ENCODE results near the gene STMN3. TPM values are rescaled to one million over a fixed set of nuclear protein-coding genes. Genes with fewer than 3 reads are reported as not detected.
A peak's percentile ranks its signal among the peaks of the same experiment; 100 is the strongest.
"Not testable (repeated sequence)": the region's sequence is repeated elsewhere in the genome, so short reads cannot be mapped to it uniquely, and the experiment has no call there.

STMN3 gene
- total and polyA plus RNA-seq, 5 donors from 2014 or later: 11.7 to 64.6 (median 13.2) TPM

DNA sequence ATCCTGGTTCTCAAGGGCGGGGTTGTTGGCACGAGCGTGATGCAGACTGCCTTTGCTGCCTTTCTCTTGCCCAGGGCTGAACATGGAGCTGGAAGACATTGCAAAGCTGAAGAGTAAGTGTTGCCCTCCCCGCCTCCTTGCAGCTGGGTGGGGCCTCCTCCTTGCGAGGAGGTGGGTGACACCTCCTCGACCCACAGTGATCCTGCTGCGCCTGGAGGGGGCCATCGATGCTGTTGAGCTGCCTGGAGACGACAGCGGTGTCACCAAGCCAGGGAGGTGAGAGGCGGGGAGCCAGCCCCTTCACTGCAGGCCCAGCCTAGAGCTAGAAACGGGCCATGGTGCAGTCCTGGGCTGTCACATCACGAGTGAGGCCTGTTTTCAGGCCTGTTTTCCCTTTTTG, 24.8 kb upstream of the STMN3 start:
- H3K27me3 Mint-ChIP-seq: no peaks in the 10 kb centered on the region
- H3K36me3 ChIP-seq (ENCODE audit: control insufficient read depth, insufficient read depth, low read length): peaks cover 3% of the 10 kb centered on the region

DNA sequence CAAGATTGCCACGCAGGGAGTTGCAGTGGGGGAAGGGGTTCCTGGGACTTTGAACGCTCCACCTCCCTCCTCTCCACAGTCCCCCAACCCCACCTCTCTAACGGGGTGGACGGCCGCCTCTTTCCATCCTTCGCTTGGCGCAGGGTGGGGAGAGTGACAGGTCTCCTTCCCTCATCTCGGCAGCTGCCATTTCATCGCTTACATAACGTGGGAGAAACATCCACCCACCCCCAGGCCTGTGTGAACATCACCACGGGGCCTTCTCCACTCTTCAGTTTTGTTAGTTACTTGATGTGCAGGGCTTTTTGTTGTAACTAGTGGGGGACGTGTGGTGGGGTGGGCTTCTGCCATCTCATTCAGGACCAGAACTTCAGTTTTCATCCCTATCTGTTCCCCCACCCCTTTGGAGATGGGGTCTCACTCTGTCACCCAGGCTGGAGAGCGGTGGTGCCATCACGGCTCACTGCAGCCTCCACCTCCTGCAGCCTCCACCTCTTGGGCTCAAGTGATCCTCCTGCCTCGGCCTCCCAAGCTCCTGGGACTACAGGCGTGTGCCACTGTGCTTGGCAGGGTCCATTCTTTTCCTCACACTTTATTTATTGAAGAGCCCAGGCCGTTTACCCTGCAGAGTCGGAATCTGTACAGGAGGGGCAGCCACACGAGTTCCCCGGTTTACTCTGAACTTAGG, 22.6 kb upstream of the STMN3 start:
- ATAC-seq (ENCODE audit: low read depth in 2 of 2): no peak
- no peaks in the 10 kb centered on the region for H3K27me3 ChIP-seq (ENCODE audit: control insufficient read depth, insufficient read depth, low read length)
- Mint-ChIP-seq H3K4me3 (no peak overlapping the region), H3K9me3 (peaks cover 0 to 1% (median 0%) of the 10 kb centered on the region in 7 donors), H3K27me3 (no peaks in the 10 kb centered on the region), H3K36me3 (peaks cover 11% of the 10 kb centered on the region), H3K27ac (no peak overlapping the region), H3K4me1 (no peaks in the 10 kb centered on the region)
- DNase-seq: no peak
- no peaks in the 10 kb centered on the region for H3K9me3 ChIP-seq (ENCODE audit: control insufficient read depth in 2 of 2, low read length in 2 of 2)
- H3K4me1 ChIP-seq (ENCODE audit: control insufficient read depth, insufficient read depth, low read length, poor library complexity, severe bottlenecking): no peaks in the 10 kb centered on the region
- no peak overlapping the region for H3K27ac ChIP-seq (ENCODE audit: insufficient read depth, low read length, poor library complexity, severe bottlenecking)
- H3K36me3 ChIP-seq (ENCODE audit: control insufficient read depth, insufficient read depth, low read length): peaks cover 3% of the 10 kb centered on the region
- no peak overlapping the region for H3K4me3 ChIP-seq (ENCODE audit: low read depth, low read length)

More for the DNA sequence above, 24.8 kb upstream of the STMN3 start:
- ATAC-seq (ENCODE audit: low read depth in 2 of 2): no peak
- no peaks in the 10 kb centered on the region for H3K27me3 ChIP-seq (ENCODE audit: control insufficient read depth, insufficient read depth, low read length)
- H3K4me1 ChIP-seq (ENCODE audit: control insufficient read depth, insufficient read depth, low read length, poor library complexity, severe bottlenecking): no peaks in the 10 kb centered on the region
- Mint-ChIP-seq H3K4me1 (no peaks in the 10 kb centered on the region), H3K9me3 (no peaks in the 10 kb centered on the region), H3K36me3 (peaks cover 8% of the 10 kb centered on the region), H3K4me3 (no peak overlapping the region), H3K27ac (no peak overlapping the region)
- H3K4me3 ChIP-seq (ENCODE audit: low read depth, low read length): no peak overlapping the region
- no peaks in the 10 kb centered on the region for H3K9me3 ChIP-seq (ENCODE audit: control insufficient read depth in 2 of 2, low read length in 2 of 2)
- no peak overlapping the region for H3K27ac ChIP-seq (ENCODE audit: insufficient read depth, low read length, poor library complexity, severe bottlenecking)
- DNase-seq: no peak

DNA sequence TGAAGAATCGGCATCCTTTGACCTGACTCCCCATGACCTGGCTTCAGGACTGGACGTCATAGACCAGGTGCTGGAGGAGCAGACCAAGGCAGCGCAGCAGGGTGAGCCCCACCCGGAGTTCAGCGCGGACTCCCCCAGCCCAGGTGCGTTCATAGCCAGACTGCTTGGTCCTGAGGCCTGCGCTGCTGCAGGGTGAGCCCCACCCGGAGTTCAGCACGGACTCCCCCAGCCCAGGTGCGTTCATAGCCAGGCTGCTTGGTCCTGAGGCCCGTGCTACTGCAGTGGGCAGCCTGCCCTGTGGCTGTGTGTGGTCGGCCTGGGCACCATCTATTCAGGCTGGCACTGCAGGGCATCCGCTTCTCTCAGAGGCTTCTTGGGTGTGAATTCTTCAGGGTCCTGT, 20.7 kb upstream of the STMN3 start:
- Mint-ChIP-seq H3K4me3 (no peak overlapping the region), H3K36me3 (peaks cover 15% of the 10 kb centered on the region), H3K9me3 (peaks cover 0 to 1% (median 0%) of the 10 kb centered on the region in 7 donors), H3K27ac (no peak overlapping the region), H3K4me1 (no peaks in the 10 kb centered on the region), H3K27me3 (no peaks in the 10 kb centered on the region)
- DNase-seq (no peak), ATAC-seq (ENCODE audit: low read depth in 2 of 2) (no peak)
- H3K27me3 ChIP-seq (ENCODE audit: control insufficient read depth, insufficient read depth, low read length): no peaks in the 10 kb centered on the region
- peaks cover 3% of the 10 kb centered on the region for H3K36me3 ChIP-seq (ENCODE audit: control insufficient read depth, insufficient read depth, low read length)
- no peak overlapping the region for H3K27ac ChIP-seq (ENCODE audit: insufficient read depth, low read length, poor library complexity, severe bottlenecking)
- H3K9me3 ChIP-seq (ENCODE audit: control insufficient read depth in 2 of 2, low read length in 2 of 2): no peaks in the 10 kb centered on the region
- H3K4me1 ChIP-seq (ENCODE audit: control insufficient read depth, insufficient read depth, low read length, poor library complexity, severe bottlenecking): no peaks in the 10 kb centered on the region
- no peak overlapping the region for H3K4me3 ChIP-seq (ENCODE audit: low read depth, low read length)

DNA sequence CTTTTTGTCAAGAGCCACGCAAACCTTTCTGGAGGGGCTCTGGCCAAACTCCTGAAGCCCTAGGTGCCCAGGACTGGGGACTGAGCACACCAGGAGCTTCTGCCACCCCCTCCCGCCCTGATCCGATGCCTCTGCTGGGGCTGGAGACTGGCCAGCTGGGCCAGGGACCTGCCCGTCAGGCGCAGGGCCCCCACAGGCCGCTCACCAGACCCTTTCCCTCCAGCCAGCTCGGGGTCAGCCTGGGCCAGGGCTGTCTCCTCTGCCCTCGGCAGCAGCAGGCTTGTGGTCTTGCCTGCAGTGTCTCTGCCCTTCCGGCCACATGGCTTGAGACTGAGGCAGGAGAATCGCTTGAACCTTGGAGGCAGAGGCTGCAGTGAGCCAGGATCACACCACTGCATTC, 19.4 kb upstream of the STMN3 start:
- ATAC-seq (ENCODE audit: low read depth in 2 of 2) (no peak), DNase-seq (no peak)
- H3K4me3 ChIP-seq (ENCODE audit: low read depth, low read length): no peak overlapping the region
- Mint-ChIP-seq H3K9me3 (peaks cover 0 to 1% (median 0%) of the 10 kb centered on the region in 7 donors), H3K4me3 (no peak overlapping the region), H3K27me3 (no peaks in the 10 kb centered on the region), H3K36me3 (peaks cover 23% of the 10 kb centered on the region), H3K27ac (no peak overlapping the region), H3K4me1 (no peaks in the 10 kb centered on the region)
- H3K27ac ChIP-seq (ENCODE audit: insufficient read depth, low read length, poor library complexity, severe bottlenecking): no peak overlapping the region
- no peaks in the 10 kb centered on the region for H3K27me3 ChIP-seq (ENCODE audit: control insufficient read depth, insufficient read depth, low read length)
- peaks cover 11% of the 10 kb centered on the region for H3K36me3 ChIP-seq (ENCODE audit: control insufficient read depth, insufficient read depth, low read length)
- no peaks in the 10 kb centered on the region for H3K9me3 ChIP-seq (ENCODE audit: control insufficient read depth in 2 of 2, low read length in 2 of 2)
- H3K4me1 ChIP-seq (ENCODE audit: control insufficient read depth, insufficient read depth, low read length, poor library complexity, severe bottlenecking): no peaks in the 10 kb centered on the region

DNA sequence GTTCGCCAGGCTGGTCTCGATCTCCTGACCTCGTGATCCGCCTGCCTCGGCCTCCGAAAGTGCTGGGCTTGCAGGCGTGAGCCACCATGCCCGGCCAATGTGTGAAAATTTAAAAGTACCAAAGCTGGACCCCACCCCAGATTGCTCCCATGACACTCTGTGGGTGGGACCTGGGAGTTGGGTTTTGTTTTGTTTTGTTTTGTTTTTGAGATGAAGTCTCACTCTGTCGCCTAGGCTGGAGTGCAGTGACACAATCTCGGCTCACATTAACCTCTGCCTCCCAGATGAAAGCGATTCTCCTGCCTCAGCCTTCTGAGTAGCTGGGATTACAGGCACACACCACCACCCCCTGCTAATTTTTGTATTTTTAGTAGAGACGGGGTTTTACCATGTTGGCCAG, 18.5 kb upstream of the STMN3 start:
- not testable (repeated sequence) for DNase-seq; H3K9me3 Mint-ChIP-seq; H3K4me1 ChIP-seq (ENCODE audit: control insufficient read depth, insufficient read depth, low read length, poor library complexity, severe bottlenecking); H3K27me3 Mint-ChIP-seq; H3K9me3 ChIP-seq (ENCODE audit: control insufficient read depth in 2 of 2, low read length in 2 of 2); H3K27ac ChIP-seq (ENCODE audit: insufficient read depth, low read length, poor library complexity, severe bottlenecking); H3K4me3 Mint-ChIP-seq; H3K4me1 Mint-ChIP-seq; H3K27ac Mint-ChIP-seq; H3K27me3 ChIP-seq (ENCODE audit: control insufficient read depth, insufficient read depth, low read length); ATAC-seq (ENCODE audit: low read depth in 2 of 2); H3K4me3 ChIP-seq (ENCODE audit: low read depth, low read length)
- peaks cover 19% of the 10 kb centered on the region for H3K36me3 ChIP-seq (ENCODE audit: control insufficient read depth, insufficient read depth, low read length)
- peaks cover 23% of the 10 kb centered on the region for H3K36me3 Mint-ChIP-seq

DNA sequence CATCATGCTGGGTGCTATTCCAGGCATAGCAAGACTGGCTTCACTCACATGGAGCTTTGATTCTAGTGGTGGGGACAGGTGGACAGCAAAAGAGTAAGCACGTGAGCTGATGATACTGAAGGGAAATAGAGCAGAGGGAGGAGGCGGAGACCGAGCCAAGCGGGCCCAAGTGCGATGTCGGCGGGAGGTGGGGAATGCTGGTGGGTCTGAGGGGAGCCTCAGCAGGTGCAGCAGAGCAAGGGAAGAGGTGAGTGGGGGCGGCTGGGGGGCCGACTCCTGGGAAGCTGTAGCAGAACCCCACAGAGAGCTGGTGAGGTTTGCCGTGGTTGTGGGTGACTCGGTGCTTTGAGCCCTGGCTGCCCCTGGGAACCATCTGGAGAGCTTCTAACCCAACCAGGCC, 15.1 kb upstream of the STMN3 start:
- no peaks in the 10 kb centered on the region for H3K4me1 Mint-ChIP-seq
- H3K27ac Mint-ChIP-seq: no peak overlapping the region
- H3K27me3 Mint-ChIP-seq: no peaks in the 10 kb centered on the region
- peaks cover 0 to 1% (median 0%) of the 10 kb centered on the region in 7 donors for H3K9me3 Mint-ChIP-seq
- no peaks in the 10 kb centered on the region for H3K4me1 ChIP-seq (ENCODE audit: control insufficient read depth, insufficient read depth, low read length, poor library complexity, severe bottlenecking)
- H3K4me3 ChIP-seq (ENCODE audit: low read depth, low read length): no peak overlapping the region
- no peaks in the 10 kb centered on the region for H3K27me3 ChIP-seq (ENCODE audit: control insufficient read depth, insufficient read depth, low read length)
- no peak overlapping the region for H3K27ac ChIP-seq (ENCODE audit: insufficient read depth, low read length, poor library complexity, severe bottlenecking)
- peaks cover 23% of the 10 kb centered on the region for H3K36me3 ChIP-seq (ENCODE audit: control insufficient read depth, insufficient read depth, low read length)
- DNase-seq: no peak
- H3K9me3 ChIP-seq (ENCODE audit: control insufficient read depth in 2 of 2, low read length in 2 of 2): no peaks in the 10 kb centered on the region
- H3K4me3 Mint-ChIP-seq: peak overlapping the region in 1 of 4 donors; percentile 12
- ATAC-seq (ENCODE audit: low read depth in 2 of 2): no peak
- peaks cover 19% of the 10 kb centered on the region for H3K36me3 Mint-ChIP-seq

DNA sequence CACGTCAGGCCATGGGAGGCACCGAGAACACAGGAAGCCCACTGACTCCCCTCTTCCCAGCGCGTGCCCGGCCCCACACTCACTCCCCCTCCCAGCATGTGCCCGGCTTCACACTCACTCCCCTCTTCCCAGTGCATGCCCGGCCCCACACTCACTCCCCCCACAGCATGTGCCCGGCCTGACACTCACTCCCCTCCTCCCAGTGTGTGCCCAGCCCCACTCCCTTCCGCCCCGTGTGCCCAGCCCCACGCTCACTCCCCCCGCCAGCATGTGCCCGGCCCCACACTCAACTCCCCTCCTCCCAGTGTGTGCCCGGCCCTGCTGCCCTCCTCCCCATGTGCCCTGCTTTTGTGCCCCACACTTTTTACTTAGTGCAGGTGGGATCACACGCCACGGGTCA, 14.6 kb upstream of the STMN3 start:
- Mint-ChIP-seq H3K27me3 (no peaks in the 10 kb centered on the region), H3K27ac (no peak overlapping the region), H3K4me3 (peak overlapping the region in 1 of 4 donors; percentile 12), H3K9me3 (peaks cover 0 to 1% (median 0%) of the 10 kb centered on the region in 7 donors), H3K36me3 (peaks cover 19% of the 10 kb centered on the region), H3K4me1 (no peaks in the 10 kb centered on the region)
- Histone ChIP-seq H3K27ac (ENCODE audit: insufficient read depth, low read length, poor library complexity, severe bottlenecking) (no peak overlapping the region), H3K4me1 (ENCODE audit: control insufficient read depth, insufficient read depth, low read length, poor library complexity, severe bottlenecking) (no peaks in the 10 kb centered on the region), H3K36me3 (ENCODE audit: control insufficient read depth, insufficient read depth, low read length) (peaks cover 23% of the 10 kb centered on the region), H3K27me3 (ENCODE audit: control insufficient read depth, insufficient read depth, low read length) (no peaks in the 10 kb centered on the region), H3K9me3 (ENCODE audit: control insufficient read depth in 2 of 2, low read length in 2 of 2) (no peaks in the 10 kb centered on the region), H3K4me3 (ENCODE audit: low read depth, low read length) (no peak overlapping the region)
- DNase-seq (no peak), ATAC-seq (ENCODE audit: low read depth in 2 of 2) (no peak)

DNA sequence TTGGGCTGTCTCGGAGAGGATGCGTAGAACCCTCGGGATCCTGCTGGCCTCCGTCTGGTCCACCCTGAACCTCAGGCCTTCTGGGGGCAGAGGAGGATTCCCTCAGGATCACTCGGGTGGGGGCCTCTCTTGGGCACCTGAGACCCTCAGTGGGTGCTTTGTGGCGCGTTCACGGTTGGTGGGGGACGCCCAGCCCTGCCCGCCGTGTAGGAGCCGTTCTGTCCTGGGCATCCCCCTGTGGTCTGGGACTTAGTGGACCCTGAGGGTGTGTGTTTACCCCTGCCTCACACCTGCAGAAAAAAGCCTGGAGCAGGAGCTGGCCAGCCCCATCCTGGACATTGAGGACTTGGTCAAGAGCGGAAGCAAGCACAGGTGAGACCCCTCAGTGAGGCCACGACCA, 12.5 kb upstream of the STMN3 start:
- H3K4me1 Mint-ChIP-seq: peaks cover 0 to 2% (median 0%) of the 10 kb centered on the region in 4 donors
- H3K27ac Mint-ChIP-seq: no peak overlapping the region

More for the DNA sequence above, 12.5 kb upstream of the STMN3 start:
- Histone ChIP-seq H3K27ac (ENCODE audit: insufficient read depth, low read length, poor library complexity, severe bottlenecking) (no peak overlapping the region), H3K4me3 (ENCODE audit: low read depth, low read length) (no peak overlapping the region), H3K9me3 (ENCODE audit: control insufficient read depth in 2 of 2, low read length in 2 of 2) (no peaks in the 10 kb centered on the region), H3K27me3 (ENCODE audit: control insufficient read depth, insufficient read depth, low read length) (no peaks in the 10 kb centered on the region), H3K4me1 (ENCODE audit: control insufficient read depth, insufficient read depth, low read length, poor library complexity, severe bottlenecking) (no peaks in the 10 kb centered on the region), H3K36me3 (ENCODE audit: control insufficient read depth, insufficient read depth, low read length) (peaks cover 25% of the 10 kb centered on the region)
- ATAC-seq (ENCODE audit: low read depth in 2 of 2): no peak
- Mint-ChIP-seq H3K36me3 (peaks cover 20% of the 10 kb centered on the region), H3K27me3 (no peaks in the 10 kb centered on the region), H3K9me3 (no peaks in the 10 kb centered on the region), H3K4me3 (no peak overlapping the region)
- DNase-seq: no peak

Measured in CD4-positive, CD25-positive, alpha-beta regulatory T cell (primary cell).